NCI-H748 treated with DMSO at 0.1 percent for 48 hours (cell line): ENCODE measurements around the gene LHX5.
"Not testable (repeated sequence)": the region's sequence is repeated elsewhere in the genome, so short reads cannot be mapped to it uniquely, and the experiment has no call there.

Experiments
- DNase-seq: peaks from one replicate; lab custom pipeline; 2025; lab: John Stamatoyannopoulos, UW

The LHX5 gene

DNA sequence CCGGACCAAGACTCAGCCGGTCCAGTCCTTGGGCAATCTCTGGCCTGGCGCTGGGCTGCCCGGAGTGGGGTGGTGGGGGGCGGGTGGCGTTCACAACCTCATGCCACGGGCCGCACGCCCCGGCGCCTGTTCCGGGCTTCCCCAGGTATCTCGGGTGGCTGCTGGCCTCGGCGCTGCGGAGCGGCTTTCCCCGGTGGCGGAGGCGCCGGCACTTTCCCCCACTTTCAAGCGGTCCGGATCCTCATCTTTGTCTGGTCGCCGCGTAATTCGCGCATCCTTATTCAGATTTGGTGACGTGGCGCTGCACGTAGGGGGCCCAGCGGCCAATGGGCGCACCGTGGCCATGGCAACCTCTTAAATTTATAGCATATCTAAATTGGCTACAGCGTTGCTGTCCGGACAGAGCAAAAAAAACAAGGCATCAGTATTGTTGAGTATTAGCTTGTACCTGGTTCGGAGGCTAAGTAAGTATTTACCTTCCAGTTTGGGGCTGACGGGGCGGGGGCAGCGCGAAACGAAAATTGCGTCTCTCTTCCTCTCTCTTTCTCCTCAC is at the start of gene LHX5:
Gene LHX5, minus strand, starts transcription at position 253 of the 553 bp plus-strand sequence. CDS start 373 bp downstream, outside the sequence.
- DNase-seq: peak; percentile 48

DNA sequence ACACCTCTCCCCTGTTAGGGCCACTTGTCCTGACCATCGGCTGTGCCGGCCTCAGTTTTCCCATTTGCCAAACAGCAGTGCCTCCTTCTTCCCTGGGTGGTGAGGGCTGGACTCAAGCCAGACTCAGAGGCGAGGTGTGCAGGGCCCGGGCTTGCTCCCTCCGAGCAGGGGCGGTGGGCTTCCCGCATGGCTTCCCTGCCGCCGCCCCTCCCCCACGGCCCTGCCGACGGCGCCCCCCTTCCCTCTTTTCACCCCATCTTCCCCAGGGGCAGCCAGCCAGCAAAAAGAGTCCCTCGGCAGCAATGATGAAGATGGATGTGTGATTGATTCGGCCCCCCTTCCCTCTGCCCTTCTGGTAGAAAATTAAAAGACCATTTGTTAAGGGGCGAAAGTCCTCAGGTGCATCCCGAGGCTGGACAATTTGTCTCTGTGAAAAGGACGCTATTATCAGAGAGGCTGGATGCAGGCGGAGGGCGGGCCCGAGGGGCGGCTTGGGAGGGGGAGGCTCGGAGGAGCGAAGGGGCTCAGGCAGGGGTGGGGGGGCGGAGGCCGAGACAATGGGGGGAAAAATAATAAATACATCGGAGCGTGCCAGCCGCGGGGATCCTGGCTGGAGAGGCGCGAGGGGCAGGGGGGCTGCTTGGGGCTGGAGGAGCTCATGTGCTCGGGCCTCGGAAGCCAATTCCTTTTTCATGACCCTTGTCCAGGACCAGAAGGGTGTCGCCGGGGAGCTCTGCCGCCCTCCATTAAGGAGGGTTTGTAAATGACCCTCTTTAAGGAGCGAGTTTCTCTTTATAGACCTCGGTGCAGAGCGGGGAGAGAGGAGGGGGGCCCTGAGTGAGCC is 48.0 kb upstream of the LHX5 start:
- no peak for DNase-seq

DNA sequence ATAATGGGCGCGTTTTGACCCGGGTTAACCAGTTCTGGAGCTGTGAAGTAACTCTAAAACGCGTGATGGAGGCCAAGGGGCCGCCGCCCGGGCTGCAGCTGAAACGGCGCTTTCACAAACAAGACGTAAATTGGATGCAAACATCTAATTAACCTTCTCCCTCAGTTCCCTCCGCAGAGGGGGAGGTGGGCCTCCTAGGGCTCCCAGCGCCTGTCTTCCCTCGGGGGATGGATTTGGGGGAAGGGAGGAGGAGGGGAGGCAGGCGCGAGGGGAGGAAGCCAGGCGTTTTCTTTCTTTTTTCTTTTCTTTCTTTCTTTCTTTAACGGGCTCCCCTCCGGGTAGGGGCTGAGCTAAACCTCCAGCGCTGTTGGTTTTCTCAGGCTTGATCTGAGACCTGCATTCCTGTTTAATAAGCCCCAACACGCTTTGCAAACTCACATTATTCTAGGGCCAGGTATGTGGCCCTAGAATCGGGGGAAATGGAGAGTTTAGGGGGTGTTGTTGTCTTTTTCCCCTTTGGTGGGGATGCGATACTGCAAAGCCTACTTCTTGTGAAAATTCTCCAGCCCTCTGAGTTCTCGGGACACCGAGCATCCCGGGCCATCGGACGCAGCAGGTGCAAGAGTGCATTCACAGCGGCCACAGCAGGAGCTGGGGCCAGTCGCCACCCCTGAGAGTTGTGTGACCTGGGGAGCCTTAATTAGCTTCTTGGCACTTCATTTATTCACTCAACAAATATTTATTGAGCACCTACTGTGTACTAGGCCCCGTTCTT is 43.6 kb upstream of the LHX5 start:
- DNase-seq: peak; percentile 39

DNA sequence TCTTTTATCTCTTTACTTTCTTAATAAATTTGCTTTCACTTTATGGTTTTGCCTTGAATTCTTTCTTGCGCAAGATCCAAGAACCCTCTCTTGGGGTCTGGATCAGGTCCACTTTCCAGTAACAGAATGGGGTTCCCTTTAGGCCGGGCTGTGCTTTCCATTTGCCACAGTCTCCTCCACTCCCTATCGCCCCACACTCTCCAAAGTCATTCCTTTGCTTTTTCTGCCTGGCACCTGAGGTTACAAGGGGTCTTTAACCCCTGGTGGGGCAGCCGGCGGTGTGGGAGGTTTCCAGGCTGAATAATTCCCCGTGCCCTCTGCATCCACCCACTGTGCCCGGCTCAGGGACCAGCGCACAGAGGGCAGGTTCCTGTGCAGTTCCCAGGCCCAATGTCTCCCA is 42.9 kb upstream of the LHX5 start:
- no peak for DNase-seq

DNA sequence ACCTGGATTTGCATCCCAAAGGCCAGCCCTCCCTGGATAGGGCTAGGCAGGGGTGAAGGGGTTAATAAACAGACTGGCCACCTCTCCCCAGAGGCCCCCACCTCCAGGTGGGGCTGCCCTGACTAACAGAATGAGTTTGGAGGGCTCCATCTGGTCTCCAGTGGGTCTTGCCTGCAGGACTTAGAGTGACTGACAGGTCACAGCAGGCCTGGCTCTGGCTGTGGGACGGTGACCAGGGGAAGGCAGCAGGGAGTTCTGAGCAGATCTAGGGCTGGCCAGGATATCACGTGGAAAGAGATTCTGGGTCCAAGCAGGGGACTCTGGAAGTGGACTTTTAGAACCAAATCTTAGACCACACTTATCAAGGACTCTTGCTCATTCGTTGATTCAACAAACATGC is 40.9 kb upstream of the LHX5 start:
- DNase-seq: no peak

DNA sequence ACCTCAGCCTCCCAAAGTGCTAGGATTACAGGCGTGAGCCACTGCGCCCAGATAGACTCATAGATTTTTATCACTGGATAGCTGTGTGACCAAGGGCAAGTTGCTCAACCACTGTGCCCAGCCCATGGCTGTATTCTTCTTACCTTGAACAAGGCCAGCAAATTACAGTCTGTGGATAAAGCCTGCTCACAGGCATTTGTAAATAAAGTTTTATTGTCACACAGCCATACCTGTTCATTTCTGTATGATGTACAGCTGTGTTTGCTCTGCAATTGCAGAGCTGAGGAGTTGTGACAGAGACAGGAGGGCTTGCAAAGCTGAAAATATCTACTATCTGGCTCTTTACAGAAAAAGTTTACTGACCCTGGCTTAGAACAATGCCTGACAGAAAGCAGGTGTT is 35.2 kb upstream of the LHX5 start:
- DNase-seq: no peak

DNA sequence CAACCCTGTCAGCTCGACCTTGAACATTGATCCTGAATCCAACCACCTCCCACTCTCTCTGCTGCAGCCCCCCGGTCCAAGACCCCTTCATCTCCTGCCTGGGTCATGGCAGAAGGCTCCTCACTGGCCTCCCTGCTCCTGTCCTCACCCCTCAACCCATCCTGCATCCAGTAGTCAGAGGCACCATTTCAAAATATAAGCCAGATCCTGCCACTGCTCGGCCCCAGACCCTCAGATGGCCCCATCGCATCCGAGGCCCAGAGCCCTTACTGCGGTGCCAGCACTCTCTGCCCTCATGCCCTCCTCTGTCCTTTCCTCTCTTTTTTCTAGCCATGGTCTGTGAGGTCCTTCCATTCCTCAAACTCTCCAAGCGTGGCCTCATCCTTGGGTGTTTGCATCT is 34.3 kb upstream of the LHX5 start:
- DNase-seq: no peak

DNA sequence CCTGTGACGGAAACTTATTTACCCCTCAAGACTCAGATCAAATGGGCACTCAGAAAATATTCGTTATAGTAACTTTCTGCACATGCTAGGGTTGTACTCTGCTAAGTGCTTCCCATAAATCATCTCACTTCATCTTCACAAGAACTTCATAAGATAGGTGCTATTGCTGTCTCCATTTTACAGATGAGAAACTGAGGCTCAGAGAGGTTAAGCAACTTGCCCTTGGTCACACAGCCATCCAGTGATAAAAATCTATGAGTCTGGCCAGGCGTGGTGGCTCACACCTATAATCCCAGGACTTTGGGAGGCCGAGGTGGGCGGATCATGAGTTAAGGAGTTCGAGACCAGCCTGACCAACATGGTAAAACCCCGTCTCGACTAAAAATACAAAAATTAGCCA is 33.2 kb upstream of the LHX5 start:
- DNase-seq: no peak

DNA sequence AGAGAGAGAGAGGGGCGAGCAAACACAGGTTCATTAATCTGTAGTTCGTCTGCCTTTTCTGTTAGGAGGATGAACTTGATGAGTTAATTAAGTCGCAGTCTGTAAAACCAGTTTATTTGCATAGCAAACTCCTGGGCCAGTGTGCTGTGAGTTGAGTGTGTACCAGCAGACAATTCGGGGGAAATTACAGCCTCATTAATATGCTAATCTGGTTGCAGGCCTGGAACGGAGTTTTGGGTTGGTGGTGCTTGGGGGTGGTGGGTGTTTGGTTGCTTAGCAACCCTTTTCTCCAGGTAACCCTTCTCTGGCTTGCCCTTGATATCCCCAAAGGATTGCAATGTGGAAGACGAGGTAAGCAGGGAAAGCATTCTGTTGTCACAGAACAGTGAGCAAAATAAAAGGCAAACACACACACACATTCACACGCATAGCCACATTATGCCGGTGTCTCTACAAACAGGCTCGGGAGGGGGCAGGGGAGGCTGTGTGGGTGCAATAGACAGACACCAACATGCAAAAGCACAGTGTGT is 29.2 kb upstream of the LHX5 start:
- DNase-seq: no peak

DNA sequence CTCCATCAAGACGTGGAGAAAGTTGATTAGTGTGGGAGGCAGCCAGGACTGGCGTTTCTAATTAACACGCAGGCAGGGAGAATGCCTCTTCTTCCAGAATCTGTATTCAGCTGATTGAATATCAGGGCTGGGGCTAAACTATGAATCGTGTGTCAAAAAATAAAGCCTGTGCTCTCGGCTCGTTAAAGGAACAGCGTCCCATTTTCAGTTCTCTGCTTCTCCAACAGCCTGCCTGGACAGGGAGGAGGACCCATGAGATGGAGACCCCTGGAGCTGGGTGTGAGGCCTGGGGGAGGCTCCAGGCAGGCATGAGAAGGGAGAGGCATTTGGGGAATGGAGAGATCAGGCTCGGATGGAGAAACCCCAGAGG is 28.6 kb upstream of the LHX5 start:
- no peak for DNase-seq

DNA sequence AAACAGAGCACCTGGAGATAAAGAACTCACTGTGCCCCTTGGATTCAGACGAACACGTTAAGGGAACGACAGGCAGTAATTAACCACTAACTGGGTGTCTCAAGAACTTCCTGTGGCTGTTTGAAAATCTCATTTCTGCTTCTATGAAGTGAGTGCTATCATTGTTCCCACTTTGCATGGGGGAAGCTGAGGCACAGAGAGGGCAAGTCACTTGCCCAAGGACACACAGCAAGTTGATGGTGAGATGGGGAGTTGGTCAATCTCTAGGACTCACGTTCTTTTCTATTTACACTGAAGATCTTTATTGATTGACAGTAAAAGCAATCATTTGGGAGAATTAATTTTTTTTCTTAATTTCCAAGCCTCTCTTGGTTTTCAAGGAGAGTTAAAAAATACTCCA is 26.8 kb upstream of the LHX5 start:
- DNase-seq: no peak

DNA sequence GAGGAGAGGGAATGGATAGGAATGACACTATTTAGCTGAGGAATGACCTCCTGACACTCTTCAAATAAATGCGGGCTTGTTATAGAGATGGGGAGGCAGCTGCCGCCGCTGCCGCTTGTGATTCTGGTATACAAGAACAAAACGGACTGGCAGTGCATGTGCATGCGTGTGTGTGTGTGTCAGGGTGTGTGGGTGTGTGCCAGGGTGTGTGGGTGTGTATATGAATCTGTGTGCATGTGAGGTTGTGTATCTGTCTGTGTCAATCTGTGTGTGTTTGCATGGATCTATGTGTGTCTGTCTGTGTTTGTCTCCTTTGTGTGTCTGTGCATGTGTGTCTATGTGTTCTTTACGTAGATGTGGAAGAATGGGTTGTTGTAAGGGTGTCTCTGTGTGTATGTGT is 26.0 kb upstream of the LHX5 start:
- no peak for DNase-seq

DNA sequence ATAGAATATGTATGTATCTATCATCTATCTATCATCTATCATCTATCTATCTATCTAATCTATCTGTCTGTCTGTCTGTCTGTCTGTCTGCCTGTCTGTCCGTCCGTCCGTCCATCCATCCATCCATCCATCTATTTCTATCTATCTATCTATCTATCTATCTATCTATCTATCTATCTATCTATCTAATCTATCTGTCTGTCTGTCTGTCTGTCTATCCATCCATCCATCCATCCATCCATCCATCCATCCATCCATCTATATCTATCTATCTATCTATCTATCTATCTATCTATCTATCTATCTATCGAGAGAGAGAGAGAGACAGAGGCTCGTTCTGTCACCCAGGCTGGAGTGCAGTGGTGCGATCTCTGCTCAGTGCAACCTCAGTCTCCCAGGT is 24.3 kb upstream of the LHX5 start:
- not testable (repeated sequence) for DNase-seq

DNA sequence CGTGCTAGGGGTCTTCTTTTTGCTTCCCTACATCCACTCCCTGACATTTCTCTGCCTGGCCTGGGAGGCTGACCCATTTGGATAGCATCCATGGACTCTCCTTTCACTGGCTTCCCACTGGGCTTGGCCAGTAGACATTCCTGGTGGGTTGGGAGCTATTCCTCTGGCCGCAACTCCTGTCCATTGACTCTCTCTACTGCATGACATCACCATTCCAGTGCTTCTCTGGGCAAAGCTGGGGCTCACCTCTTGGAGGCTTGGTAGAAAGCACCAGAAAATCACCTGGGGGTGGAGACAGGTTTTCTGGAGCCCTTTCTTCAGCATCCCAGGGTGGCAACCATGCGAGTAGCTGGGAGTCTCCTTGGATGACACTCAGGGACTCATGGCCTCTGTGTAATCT is 16.7 kb upstream of the LHX5 start:
- DNase-seq: no peak

DNA sequence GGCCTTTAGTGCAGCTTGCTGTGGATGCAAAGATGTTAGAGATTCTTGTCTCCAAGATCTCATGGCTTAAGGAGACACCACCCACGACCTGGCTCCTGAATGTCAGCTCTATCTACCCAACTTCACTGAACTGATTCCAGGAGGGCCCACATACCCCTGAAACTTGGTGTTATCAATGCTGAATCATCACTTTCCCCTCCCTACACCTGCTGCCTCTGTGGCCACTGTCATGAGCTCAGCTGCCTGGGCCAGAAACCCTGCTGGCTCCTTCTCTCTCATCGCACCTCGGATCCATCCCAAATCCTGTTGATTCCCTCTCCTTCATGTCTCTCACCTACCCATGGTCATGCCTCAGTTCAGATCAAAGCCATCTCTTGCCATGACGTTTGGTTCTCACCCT is 15.1 kb upstream of the LHX5 start:
- DNase-seq: no peak

DNA sequence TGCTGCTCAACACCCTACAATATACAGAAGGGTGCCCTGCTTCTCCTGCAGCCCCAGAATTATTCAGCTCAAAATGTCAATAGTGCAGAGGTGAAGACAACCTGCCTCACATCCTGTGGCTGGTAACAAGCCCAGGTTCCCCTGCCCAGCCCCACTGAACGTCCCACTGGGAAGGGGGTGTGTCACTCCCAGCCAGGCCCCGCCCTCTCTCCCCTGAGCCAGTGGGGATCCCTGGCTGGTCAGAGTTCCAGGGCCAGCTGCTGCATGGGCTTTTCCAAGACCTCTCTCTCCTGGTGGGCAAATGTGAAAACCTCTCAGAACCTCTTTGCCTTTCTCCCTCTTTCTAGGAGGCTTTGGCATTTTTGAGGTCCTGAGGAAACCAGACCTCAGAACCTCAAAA is 13.7 kb upstream of the LHX5 start:
- no peak for DNase-seq

DNA sequence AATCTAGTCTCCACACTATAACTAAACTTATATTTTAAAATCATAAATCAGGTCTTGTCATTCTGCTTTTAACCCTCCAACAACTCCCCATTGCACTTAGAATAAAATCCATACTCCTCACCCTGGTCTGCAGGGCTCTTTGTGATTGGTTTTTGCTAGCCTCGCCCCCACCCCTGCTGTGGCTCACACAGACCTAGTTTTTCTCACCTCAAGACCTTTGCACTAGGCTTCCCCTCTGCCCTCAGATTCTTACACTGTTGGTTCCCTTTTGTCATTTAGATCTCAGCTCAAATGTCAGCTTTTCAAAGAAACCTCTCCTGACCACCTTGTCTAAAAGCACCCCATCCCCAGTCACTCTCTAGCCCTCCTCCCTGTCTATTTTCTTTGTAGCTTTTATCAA is 10.7 kb upstream of the LHX5 start:
- DNase-seq: no peak

DNA sequence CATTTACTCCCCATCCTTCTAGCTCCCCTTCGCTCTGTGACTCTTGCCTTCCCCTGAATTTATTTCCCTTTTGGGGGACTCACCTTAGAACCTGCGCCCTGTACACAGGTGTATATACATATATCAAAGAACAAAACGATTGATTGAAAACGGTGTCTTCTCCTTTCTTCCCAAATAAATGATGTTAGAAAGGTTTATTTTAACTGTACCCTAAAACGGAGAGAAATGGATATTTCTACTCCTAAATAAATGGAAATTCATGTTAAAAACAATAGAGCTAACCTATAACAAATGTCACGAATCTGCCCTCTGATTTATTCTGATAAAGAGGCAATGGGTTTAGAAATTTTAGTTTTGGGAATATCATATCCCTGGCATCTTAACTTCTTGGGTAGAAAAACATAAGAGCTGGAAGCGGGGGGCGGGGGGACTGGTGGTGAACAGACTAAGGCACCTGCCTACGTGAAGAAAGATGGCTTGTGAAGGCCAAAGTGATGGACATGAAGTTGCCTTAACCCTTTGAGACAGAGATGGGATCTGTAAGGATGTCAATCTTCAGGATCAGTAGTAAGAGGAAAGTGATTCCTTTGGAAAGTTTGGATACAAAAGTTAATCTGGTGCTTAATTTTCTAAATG is 8.8 kb upstream of the LHX5 start:
- no peak for DNase-seq

DNA sequence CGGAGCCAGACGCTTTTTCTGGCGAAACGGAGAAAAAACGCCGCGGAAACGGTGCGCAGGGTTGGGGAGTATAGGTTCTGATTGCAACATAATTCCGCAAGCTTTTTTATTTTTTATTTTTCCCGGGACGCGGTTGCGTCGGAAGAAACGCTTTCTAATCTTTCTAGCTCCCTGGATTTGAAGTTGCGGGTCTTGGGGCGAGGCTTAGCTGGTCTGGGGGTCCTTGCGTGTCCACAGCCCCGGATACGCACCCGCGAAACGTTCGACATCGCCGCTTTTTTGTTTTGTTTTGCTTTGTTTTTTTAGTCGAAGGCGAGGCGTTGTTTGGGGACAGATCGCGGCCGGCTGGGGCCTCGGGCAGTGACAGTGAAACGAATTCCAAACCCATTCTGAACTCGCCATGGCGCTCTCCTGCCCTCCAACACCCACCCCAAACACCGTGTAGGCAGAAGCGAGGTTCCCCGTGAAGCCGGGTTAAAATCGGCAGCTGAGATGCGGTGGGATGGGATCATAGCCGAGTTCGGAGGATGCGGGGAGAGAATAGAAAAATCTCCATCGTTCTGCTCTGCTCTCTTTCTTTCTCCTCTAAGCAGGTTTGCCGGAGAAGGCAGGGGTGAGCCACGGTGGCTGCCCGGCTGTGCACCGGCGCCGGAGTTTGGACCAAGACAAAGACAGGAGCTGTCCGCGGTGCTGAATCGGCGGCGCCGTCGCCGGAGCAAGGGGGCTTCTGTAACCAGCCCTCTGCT is 8.1 kb upstream of the LHX5 start:
- DNase-seq: no peak

DNA sequence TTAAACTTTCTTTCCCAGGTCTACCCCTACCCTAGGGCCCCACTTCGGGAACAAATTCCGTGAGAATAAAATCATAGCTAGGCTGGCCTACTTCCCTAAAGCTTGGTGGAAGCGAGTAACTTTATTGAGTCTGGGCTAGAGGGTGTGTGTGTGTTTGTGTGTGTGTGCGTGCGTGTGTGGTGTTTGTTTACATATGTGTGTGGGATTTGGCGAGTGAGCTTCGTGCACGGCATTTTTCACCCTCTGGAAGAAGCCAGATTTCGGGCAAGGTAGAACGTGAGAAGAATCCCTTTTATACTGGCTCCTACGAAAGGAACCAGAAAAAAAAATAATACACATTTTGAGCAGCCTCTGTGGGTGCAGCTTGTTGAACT is 7.5 kb upstream of the LHX5 start:
- DNase-seq: no peak

DNA sequence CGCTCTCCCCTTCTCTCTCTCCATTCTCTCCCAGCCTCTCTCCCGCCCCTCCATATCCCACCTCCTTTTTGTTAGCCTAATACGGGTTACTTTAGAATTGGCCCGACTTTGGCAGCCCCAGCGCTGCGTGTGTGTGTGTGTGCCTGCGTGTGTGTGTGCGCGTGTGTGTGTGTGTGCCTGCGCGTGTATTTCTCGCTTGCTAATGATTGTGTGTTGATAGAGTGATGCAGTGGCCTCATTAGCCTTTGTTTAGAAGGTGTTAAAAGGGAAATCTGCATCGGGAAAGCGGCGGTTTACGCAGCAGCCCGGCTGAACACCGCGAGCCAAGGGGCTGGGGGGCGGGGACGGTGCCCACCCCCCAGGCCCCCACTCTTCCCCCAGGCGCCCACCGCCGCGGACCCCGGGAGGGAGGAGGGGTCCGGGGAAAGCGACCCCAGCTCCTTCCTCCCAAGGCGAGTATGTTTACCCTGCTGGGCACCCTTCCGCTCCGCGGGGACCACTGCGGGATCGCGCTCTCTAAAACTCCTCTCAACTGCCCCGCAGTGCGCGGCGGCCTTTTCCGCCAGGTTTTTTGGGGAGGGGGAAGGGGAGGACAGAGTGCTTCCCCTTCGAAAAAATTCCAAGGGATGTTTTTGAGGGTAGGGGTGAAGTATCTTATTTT is 6.8 kb upstream of the LHX5 start:
- DNase-seq: no peak
